Stimulated activated CD8-positive, alpha-beta memory T cell treated with anti-CD3 and anti-CD28 coated beads, Interleukin-7, amount 100 ng/mL, for 48 hours (primary cell): Measurements from ENCODE around the gene EBF3.
"Not testable (repeated sequence)": the region's sequence is repeated elsewhere in the genome, so short reads cannot be mapped to it uniquely, and the experiment has no call there.

Experiments used
- DNase-seq, 2 donors: peaks; one replicate each; pipeline ENCODE4 v3.0.0-alpha.2; 2020; ENCODE audit warnings: low read depth in 1 of 2; ENCODE audit errors: extremely low read depth in 1 of 2

EBF3 gene

DNA sequence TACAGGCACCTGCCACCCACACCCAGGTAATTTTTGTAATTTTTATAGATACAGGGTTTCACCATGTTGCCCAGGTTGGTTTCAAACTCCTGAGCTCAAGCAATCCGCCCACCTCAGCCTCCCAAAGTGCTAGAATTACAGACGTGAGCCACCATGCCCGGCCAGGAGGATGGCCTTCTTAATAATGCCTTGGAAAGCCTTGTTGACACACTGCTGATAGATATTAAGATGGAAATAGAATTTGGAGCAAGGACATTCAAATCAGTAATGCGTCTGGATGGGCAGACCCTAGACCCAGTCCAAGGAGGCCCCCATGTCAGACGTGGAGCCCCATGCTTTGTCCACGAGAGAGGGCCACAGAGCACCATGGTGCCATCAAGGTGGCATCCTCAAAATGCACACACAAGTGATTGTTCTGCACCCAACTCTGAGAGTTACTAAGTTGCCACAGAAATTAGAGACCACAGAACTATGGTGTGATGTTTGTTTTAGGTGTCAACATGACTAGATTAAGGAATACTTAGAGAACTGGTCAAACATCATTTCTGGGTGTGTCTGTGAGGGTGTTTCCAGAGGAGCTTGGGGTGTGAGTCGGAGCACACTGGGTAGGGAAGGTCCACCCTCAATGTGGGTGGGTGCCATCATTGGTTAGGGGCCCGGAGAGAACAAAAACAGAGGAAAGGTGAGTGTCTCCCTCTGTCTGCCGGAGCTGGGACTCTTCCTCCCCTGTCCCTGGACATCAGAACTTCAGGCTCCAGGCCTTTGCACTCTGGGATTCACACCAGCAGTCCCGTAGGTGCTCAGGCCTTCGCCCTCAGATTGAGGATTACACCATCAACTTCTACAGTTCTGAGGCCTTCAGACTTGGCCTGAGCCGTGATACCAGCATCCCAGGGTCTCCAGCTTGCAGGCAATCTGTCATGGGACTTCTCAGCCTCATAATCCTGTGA, 34.5 kb downstream of the EBF3 start:
- DNase-seq, result no peak

DNA sequence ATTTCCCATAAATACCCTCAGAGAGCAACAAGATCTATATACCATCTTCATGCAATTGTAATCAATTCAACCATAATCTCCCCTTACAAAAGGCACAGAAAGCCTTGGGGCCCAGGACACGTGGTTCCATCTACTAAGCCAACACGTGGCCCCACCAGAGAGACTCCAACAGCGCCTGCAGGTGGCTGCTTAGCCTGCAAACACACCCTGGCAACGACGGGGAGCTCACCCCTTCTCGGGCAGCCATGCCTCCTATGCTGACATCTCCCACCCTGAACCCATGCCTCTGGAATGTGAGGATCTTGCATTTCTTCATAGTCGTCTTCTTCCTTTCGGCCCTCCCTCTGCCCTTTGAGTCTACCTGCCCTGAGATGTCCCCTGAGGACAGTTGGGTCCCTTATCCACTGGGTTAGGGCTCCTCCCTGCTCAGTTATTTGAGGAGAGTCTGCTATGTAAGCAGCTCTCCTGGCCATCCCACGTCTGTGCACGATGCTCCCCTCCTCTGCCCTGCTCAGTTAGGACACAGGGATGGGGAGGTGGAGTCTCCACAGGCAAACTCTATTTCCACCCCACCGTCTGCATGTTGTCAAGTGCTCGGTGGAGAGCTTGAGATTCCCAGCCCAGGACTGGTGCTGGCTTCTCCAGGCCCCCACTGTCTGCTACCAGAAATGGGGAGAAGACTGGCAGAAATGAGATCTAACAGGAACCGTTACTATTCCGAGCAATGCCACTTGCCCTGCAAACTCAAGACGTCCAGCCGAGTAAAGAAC, 36.5 kb downstream of the EBF3 start:
- no peak for DNase-seq

DNA sequence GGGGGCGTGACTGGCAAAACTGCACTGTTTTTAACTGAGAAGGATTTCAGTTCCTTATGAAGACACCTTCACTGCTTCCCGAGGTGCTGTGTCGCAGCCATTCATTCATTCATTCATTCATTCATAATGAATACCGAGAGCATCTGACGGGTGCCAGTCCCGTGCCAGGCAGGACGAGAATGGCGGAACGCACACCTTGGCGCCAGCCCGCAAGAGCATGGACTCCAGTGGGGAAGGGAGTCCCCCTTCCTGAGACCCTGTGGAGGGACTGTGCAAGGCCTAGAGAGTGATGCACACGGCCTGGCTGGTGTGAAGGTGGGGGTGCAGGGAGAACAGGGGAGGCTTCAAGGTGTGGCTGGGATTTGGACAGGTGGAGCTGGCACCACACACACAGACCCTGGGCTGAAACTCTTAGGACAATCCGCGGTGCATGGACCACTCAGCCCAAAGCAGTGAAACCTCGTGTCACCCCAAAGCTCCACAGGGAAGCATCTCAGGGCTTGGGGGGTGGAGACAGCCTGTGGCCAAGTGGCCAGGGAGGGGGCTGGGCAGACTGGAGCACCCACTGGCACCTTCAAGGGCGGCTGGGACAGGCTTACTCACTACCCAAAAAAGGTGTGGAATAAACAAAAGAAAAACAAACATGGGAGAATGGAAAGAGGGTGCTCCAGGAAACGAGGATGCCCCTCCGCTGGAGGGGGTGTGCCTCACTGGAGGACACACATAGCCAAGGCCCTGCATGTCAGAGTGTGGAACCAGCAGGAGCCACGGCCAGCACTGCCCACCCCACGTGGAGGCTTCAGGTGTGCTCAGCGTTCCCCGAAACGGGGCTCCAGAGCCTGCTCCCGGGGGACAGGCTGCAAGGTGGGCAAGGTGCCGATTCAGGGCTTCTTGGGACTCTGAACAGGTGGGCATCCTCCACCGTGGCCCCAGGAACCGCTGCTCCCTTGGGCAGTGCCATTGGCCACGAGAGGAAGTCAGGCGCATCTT, 37.7 kb downstream of the EBF3 start:
- no peak for DNase-seq

DNA sequence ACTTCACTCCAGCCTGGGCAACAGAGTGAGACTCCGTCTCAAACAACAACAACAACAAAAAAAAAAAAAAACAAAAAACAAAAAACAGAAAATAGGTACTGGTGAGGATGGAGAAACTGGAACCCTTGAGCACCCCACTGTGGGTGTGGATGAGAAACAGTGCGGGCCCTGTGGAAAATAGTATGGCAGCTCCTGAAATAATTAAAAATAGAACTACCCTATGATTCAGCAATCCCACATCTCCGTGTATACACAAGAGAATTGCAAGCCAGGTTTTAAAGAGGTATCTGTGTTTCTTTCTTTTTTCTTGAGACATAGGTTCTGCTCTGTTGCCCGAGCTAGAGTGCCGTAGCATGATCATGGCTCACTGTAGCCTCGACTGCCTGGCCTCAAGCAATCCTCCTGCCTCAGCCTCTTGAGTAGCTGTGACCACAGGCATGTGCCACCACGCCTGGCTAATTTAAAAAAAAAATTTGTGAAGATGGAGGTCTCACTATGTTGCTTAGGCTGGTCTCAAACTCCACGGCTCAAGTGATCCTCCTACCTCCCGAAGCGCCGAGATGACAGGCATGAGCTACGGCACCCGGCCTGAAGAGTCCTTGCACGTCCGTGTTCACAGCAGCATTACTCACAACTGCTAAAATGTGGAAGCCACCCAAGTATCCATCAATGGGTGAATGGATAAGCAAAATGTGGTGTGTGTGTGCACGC, 39.5 kb downstream of the EBF3 start:
- no peak for DNase-seq

DNA sequence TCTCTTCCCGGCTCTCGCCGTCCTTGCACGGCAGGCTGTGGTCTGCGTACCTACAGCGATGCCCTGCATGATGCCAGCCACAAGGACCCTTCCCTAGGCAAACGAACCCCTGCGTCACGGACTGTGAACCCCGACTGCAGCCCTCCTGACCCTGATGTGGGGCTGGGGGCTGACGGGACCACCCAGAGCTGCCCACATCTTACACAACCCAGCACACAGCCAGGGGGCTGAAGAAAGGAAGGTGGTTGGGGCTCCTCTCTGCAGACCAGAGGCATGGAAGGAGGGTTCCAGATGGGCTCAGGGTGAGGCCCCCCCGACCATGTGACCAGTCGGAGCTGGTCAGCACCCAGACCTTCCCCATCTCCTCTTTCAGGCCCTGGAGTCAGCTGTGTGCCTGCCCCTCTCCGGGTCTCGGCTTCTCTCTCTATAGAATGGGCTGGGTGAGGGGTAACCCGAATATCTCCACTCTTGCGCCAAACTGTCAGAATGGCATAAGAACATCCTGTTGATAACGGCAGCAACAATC, 41.4 kb downstream of the EBF3 start:
- DNase-seq, result no peak

DNA sequence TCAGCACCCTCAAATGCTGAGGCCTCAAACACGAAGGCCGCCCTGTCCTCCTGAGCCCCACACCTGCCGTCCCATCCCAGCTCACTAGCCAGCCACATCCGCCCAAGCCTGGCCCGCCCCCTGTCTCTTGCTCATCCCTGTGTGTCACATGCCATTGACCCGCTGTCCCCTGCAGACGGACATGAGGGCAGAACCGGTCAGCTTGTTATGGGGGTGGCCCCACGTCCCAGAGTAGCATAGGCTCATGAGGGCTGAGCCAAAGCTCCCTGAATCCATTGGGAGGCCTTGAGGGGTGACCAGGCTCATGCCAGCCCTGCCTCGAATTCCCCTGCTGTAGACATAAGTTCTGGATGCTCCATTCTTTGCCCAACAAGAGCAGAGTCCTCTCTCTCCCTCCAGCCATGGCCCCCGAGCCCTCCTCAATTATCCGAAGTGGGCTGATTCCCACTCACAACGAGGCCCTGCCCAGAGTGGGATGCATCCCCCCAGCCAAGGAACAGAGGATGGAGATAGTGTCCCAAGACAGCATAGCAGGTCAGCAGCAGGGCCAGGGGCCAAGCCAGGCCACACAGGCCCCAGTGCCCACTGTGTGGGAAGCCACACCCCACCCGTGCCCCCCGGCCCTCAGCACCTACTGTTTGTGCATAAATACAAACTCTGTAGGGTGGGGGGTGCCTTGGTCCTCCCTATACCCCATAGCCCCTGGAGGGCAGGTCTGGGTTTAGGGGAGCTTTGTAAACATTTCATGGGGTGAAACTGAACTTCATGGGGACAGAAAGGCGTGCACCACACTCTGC, 42.1 kb downstream of the EBF3 start:
- no peak for DNase-seq

DNA sequence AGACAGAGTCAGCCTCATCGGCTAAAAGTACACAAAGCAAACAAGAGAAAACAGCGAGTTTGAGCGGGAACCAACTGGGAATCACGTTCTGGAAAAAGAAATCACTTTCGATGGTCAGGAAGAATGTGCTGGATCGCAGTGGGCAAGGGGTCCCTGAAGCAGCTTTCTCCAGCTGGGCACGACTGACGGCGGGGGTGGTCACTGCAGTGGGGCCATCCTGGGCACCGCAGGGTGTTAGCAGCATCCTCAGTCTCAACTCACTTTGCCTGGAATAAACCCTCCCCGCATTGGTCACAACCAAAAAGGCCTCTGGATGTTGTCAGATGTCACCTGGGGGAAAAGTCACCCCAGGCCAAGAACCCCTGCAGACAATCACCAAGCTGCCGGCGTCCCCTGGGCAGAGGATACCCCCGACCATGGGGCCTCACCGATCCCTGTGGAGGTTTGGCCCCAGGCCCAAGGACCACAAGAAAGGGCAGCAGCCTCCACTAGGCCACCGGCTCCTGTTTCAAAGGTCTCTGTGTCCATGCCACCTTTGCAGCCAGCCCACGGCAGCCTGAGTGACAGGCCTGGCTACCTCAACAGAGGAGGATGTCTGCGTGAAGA, 42.9 kb downstream of the EBF3 start:
- DNase-seq, result no peak

DNA sequence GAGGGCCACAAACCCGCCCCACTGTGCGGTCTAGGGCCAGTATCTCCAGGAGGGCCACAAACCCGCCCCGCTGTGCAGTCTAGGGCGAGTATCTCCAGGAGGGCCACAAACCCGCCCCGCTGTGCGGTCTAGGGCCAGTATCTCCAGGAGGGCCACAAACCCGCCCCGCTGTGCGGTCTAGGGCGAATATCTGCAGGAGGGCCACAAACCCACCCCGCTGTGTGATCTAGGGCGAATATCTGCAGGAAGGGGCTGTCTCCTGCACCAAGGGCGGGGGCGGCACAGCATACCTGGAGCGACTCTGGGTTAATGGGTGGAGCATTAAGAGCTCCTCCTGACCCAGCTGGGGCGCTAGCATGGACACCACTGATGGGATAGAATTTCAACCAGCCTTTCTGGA, 43.9 kb downstream of the EBF3 start:
- DNase-seq, result not testable (repeated sequence)

DNA sequence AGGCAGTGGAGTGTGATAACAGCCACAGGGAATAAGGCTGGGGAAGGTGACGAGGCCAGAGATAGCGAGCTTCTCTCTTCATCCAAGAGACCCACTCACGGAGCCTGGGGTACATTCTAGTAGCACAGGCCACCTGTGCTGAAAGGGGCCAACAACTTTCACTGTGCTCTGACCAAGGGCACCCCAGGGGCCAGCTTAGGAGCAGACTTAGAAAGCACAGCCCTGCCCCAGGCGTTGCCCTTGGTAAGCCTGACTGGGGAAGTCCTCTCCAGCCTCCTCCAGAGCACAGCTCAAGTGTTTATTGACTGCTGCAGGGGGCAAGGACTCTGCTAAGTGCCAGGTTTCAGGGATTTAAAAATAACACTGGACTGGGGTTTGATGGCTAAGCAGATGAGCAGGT, 44.7 kb downstream of the EBF3 start:
- DNase-seq, result no peak

DNA sequence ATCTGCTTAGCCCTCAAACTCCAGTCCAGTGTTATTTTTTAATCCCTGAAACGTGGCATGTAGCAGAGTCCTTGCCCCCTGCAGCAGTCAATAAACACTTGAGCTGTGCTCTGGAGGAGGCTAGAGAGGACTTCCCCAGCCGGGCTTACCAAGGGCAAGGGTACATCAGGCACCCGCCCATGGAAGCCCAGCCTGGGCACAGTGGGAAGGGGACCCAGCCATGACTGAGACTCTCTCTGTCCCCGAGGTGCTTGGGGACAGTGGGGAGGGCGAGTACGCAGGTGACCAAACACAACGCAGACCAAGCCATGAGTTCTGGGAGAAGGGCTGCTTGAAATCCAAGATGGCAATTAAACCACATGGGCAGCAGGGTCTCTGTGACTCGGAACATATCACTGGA, 45.2 kb downstream of the EBF3 start:
- DNase-seq, result no peak

DNA sequence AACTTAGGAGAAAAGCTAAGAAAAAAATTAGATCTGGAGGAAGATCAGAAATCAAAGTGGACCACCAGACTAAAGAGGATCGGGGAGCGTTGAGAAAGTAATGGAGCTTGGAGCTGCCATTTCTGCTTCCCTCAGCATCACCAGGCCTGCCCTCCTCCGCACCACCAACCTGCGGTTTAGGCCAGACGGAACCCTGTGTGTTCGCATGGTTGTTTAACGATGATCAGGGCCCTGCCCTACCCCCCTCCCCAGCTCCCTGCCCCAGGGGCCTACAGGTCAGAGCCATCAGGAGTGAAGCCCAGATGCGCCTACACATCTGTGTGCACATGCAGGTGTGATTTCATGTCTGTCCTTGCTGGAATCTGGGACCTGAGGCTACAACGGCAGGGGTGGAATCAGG, 45.7 kb downstream of the EBF3 start:
- no peak for DNase-seq

DNA sequence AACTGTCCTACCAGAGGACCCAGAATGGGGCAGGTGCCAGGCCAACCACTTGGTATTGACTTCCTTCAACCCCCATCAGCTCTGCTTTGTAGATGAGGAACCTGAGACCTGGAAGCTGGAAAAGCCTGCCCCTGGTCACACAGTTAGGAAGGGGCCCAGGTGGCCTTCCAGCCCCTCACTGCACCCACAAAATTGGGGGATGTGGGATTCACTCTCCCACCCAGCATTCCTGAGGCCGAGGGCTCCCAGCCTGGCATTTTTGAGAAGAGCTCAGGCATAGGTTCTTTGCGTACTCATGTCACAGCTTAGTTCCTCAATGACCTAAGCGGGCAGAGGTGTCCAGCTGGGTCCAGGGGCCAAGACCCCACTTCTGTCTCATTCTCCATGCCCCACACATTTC, 46.1 kb downstream of the EBF3 start:
- DNase-seq, result no peak

DNA sequence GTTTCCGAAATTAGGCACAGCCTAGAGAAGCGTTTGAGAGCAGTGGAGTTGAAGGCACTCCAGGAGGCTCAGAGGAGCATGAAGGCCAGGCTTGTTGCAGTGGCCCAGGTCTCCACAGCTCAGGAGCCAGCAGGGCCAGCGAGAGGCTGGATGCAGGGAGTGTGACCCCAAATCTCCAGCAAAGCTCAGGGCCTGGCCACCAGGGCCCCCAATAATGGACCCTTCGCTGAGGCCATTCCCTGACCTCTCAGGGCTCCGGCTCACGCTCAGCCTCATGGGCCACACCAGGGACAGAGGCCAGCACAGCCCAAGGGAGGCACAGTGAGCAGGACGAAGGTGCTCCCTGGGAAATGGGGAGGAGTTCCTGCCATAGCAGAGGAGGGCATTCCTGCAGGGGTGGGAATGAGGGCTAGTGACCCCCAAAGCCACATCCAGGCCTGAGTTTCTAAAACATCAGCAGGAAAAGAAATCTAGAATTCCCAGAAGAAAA, 47.5 kb downstream of the EBF3 start:
- DNase-seq, result no peak

DNA sequence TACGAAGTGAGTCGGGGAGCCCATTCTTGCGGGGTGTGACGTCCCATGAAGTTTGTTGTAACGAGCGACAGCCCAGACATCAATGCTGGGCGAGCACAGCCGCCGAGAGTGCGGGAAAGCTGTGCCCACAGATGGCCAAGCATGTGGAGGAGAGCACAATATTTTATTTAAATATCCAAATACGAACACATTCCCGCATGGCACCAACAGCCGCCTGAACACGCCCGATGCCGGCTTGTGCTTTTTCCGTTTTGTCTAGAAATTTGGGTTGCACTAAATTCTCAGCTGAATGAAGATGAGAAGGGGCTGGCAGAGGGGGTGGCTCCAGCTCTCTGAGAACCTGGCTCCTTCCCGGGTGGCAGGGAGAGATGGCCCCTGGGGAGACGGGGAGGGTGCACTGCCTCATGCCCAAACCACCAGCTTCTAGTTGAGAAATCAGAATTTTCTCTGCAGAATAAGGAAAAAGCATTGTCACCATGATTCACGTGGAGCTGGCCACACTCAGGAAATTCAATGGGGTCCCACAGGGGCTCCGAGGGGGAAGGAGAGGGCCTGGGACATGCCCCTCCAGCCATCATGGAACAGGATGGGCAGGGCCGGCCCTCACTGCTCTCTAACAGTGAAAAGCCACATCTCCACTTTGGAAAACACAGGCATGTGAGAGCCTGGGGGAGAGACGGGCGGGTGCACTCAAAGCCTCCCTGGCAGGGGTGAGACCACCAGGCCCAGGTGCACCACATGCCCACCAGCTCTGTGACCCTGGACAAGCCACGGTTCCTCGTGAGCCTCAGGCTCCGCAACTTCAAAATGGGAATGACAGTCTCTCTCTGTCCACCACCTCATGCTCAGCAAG, 48.3 kb downstream of the EBF3 start:
- no peak for DNase-seq

DNA sequence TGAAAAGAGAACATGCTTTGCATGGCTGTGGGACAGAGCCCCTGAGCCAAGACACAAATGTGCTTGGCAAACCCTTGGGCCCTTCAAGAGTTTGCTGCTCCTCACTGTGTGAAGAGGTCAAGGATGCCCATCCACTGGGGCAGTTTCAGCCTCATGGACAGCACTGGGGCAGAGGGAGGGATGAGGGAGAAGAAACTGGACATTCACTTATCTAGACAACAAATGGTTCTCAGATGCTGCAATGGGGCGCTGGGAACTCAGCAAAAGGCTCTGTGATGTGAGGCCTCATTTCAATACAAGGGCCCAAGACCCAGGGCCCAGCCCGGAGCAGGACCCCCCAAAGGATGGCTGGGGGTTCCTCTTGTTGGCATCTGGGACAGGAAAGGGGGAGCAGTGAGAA, 49.1 kb downstream of the EBF3 start:
- DNase-seq, result no peak

DNA sequence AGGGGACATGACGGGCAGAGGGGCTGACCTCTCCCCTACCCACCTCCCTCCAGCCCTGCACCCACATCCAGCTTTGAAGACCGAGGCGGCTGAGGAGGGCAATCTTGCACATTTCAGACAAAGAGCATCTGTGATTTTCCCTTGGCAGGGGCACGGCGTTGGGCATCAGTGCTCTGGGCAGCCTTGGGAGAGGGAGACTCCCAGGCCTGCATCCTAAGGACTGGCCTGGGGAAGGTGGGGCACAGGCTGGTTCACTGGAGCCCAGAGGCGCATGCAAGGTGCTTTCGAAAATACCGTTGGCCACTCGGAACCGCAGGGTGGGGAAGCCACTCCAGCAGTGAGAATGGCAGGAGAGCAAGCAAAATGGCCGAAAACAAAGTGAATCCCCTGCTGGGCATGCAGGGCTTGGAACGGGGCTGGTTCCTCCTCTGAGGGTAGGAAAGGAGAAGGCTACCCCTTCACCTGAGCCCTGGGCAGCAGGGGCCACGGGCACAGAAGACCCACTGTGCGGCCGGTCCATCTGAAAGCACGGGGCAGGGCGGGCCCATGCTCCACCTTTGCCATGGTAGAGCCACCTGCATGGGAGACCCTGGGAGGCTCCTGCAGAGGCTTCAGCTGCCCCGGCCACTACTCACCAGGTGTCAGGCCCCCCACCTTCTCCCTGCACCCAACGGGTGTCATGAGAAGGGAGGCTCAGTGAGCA, 49.8 kb downstream of the EBF3 start:
- DNase-seq, result no peak
